DOHH2 (cell line): ENCODE data around the gene POLR2C.

Experiments used
- H3F3A ChIP-seq: fragments of 200-600 bp; sonication (generic), shearing (Covaris generic); 2 replicates; pipeline ENCODE4 v1.6.0; 2016; ENCODE audit warnings: antibody characterized with exemption, mild to moderate bottlenecking; ENCODE audit not compliant: control insufficient read depth, insufficient read depth
- H3K27ac ChIP-seq: fragments of 200-600 bp; sonication (generic); 2 replicates; pipeline ENCODE4 v1.5.1; 2014; ENCODE audit warnings: low read depth, mild to moderate bottlenecking, low read length, moderate library complexity
- H3K27me3 ChIP-seq: fragments of 200-600 bp; sonication (generic); 2 replicates; pipeline ENCODE4 v1.6.1; 2014; ENCODE audit warnings: mild to moderate bottlenecking, low read length, mixed read lengths; ENCODE audit not compliant: control insufficient read depth
- H3K36me3 ChIP-seq: fragments of 200-600 bp; sonication (generic); 2 replicates; pipeline ENCODE4 v1.6.1; 2014; ENCODE audit warnings: mild to moderate bottlenecking, low read length, moderate library complexity, mixed read lengths; ENCODE audit not compliant: control insufficient read depth
- H3K4me1 ChIP-seq: fragments of 200-600 bp; sonication (generic); 2 replicates; pipeline ENCODE4 v1.6.1; 2014; ENCODE audit warnings: mild to moderate bottlenecking, low read length, mixed read lengths; ENCODE audit not compliant: control insufficient read depth
- H3K4me2 ChIP-seq: fragments of 200-600 bp; sonication (generic); 2 replicates; pipeline ENCODE4 v1.6.0; 2014; ENCODE audit warnings: mild to moderate bottlenecking, low read length, moderate library complexity
- H3K4me3 ChIP-seq: fragments of 200-600 bp; sonication (generic); 2 replicates; pipeline ENCODE4 v1.5.1; 2014; ENCODE audit warnings: mild to moderate bottlenecking, low read length, mixed read lengths
- H3K79me2 ChIP-seq: fragments of 200-600 bp; sonication (generic); 2 replicates; pipeline ENCODE4 v1.6.1; 2014; ENCODE audit warnings: mild to moderate bottlenecking, low read length, mixed read lengths; ENCODE audit not compliant: control insufficient read depth
- H3K9me2 ChIP-seq: fragments of 200-600 bp; sonication (generic); replicated peaks from 2 replicates; pipeline ENCODE4 v1.6.1; 2014; ENCODE audit warnings: mild to moderate bottlenecking, low read length, mixed read lengths; ENCODE audit not compliant: control insufficient read depth
- H3K9me3 ChIP-seq: fragments of 200-600 bp; sonication (generic); 2 replicates; pipeline ENCODE4 v1.6.1; 2014; ENCODE audit warnings: antibody characterized with exemption, low read length, mixed read lengths; ENCODE audit not compliant: control insufficient read depth, insufficient read depth
- H4K20me1 ChIP-seq: fragments of 200-600 bp; sonication (generic); 2 replicates; pipeline ENCODE4 v1.6.0; 2014; ENCODE audit warnings: low read depth, mild to moderate bottlenecking, antibody characterized with exemption, low read length, moderate library complexity; ENCODE audit not compliant: control insufficient read depth, insufficient read depth
- CTCF ChIP-seq: fragments of 200-600 bp; sonication (generic); IDR thresholded peaks from one replicate; pipeline ENCODE4 v1.5.1; 2014; ENCODE audit warnings: antibody characterized with exemption, mild to moderate bottlenecking, low read depth, low read length; ENCODE audit not compliant: poor library complexity, severe bottlenecking
- EZH2phosphoT487 ChIP-seq: fragments of 200-600 bp; sonication (generic); IDR thresholded peaks from 2 replicates; pipeline ENCODE4 v1.6.1; 2017; ENCODE audit warnings: borderline replicate concordance, mild to moderate bottlenecking, antibody characterized with exemption, low read length, moderate library complexity, mixed read lengths

The POLR2C gene

GRCh38 chr16:57479205-57479975 lies 16.9 kb downstream of the POLR2C start:
- Histone ChIP-seq H3K79me2 (no peaks in the 10 kb centered on the region), H3K27me3 (peaks cover 6% of the 10 kb centered on the region), H3F3A (no peaks in the 10 kb centered on the region), H4K20me1 (no peaks in the 10 kb centered on the region), H3K27ac (no peak overlapping the region), H3K36me3 (no peaks in the 10 kb centered on the region), H3K9me3 (no peaks in the 10 kb centered on the region), H3K4me1 (peaks cover 34% of the 10 kb centered on the region), H3K4me2 (peak overlapping the region; percentile 19), H3K4me3 (no peak overlapping the region), H3K9me2 (no peaks in the 10 kb centered on the region)
- TF ChIP-seq EZH2phosphoT487 (no peak), CTCF (no peak)

- no peak overlapping the region for H3K4me3 ChIP-seq
- no peak overlapping the region for H3K27ac ChIP-seq
These were observed 17.7 kb downstream of the POLR2C start for GRCh38 chr16:57479976-57480753.

GRCh38 chr16:57480754-57481230 lies 18.3 kb downstream of the POLR2C start:
- Histone ChIP-seq H3K27ac (no peak overlapping the region), H3K4me3 (no peak overlapping the region), H3K4me2 (no peak overlapping the region)

More at GRCh38 chr16:57479976-57480753, 17.7 kb downstream of the POLR2C start:
- Histone ChIP-seq H3K27me3 (peaks cover 12% of the 10 kb centered on the region), H3K9me2 (no peaks in the 10 kb centered on the region), H3K4me1 (peaks cover 29% of the 10 kb centered on the region), H3K9me3 (no peaks in the 10 kb centered on the region), H4K20me1 (no peaks in the 10 kb centered on the region), H3F3A (no peaks in the 10 kb centered on the region), H3K4me2 (no peak overlapping the region), H3K79me2 (no peaks in the 10 kb centered on the region), H3K36me3 (no peaks in the 10 kb centered on the region)
- TF ChIP-seq CTCF: no peak
- no peak for TF ChIP-seq EZH2phosphoT487

More at GRCh38 chr16:57480754-57481230, 18.3 kb downstream of the POLR2C start:
- no peaks in the 10 kb centered on the region for H3K9me3 ChIP-seq
- peaks cover 18% of the 10 kb centered on the region for H3K27me3 ChIP-seq
- no peaks in the 10 kb centered on the region for H3K9me2 ChIP-seq
- peaks cover 25% of the 10 kb centered on the region for H3K4me1 ChIP-seq
- no peaks in the 10 kb centered on the region for H3K36me3 ChIP-seq
- H4K20me1 ChIP-seq: no peaks in the 10 kb centered on the region
- no peaks in the 10 kb centered on the region for H3K79me2 ChIP-seq
- TF ChIP-seq CTCF (no peak), EZH2phosphoT487 (no peak)
- no peaks in the 10 kb centered on the region for H3F3A ChIP-seq
